Measurements from ENCODE around the gene EXTL2. TPM values are rescaled to one million over a fixed set of nuclear protein-coding genes. Genes with fewer than 3 reads are reported as not detected.
"Not testable (repeated sequence)": the region's sequence is repeated elsewhere in the genome, so short reads cannot be mapped to it uniquely, and the experiment has no call there.

Gene EXTL2
- total RNA-seq, 2 donors from 2014 or later: 9.6 to 14.5 TPM

DNA sequence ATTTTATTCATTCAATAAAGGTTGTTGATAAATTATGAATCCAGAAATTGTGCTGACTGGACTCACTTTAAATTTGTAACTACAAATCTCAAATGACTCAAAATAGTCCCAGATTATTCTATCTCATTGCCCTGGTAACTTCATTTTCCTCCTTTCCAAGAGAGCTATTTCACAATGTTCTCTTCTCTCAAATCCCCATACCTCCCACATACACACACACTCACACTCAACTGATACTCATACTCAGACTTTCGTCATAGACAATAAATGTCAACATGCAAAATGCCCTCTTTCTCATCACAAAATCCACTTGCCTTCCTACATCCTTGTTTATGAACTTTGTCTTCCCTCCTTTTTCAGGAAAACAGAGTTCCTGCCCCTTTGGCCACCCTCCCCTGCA, 33.3 kb downstream of the EXTL2 start:
- no peaks in the 10 kb centered on the region for H3K9me3 ChIP-seq
- H3K36me3 ChIP-seq: no peaks in the 10 kb centered on the region
- ATAC-seq (ENCODE audit: insufficient number of reproducible peaks, low FRiP score, low read depth) (no peak), DNase-seq (ENCODE audit: low spot score) (no peak)
- TF ChIP-seq CTCF (IDR thresholded peaks at IDR 0.05): no peak
- H3K27ac ChIP-seq: no peak overlapping the region
- no peak overlapping the region for H3K4me3 ChIP-seq
- H3K4me1 ChIP-seq (ENCODE audit: control insufficient read depth in 1 of 2, low read depth in 2 of 2): peaks cover 0 to 8% of the 10 kb centered on the region in 2 donors
- no peaks in the 10 kb centered on the region for H3K27me3 ChIP-seq (replicated peaks; ENCODE audit: insufficient read depth)

DNA sequence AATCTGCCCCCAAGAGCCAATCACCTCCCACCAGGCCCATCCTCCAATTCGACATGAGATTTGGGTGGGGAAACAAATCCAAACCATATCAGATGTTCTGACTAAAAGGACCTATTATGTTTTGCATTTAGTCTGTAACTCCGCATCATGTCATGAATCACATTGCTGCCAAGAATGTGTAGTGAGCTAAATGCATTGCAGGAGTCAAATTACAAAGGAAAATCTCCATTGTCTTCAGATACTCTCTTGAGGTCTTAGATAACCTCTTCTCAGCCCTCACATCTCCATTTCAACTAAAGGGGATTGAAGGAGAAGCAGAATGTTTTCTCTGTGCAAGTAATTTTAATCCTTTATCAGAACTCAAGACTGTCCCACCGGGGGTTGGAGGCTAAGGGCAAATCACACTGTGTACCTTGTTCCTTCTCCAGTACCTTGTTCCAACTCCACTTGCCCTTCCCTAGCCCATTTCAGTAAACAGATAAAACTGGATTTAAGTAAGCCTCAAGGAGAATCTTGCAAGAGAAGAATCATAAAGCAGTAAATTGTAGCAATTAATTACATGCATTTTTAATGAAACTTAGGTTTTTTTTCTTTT, 34.1 kb downstream of the EXTL2 start:
- no peaks in the 10 kb centered on the region for H3K9me3 ChIP-seq
- H3K4me3 ChIP-seq: no peak overlapping the region
- H3K36me3 ChIP-seq: no peaks in the 10 kb centered on the region
- ATAC-seq (ENCODE audit: insufficient number of reproducible peaks, low FRiP score, low read depth) (no peak), DNase-seq (ENCODE audit: low spot score) (no peak)
- H3K27me3 ChIP-seq (replicated peaks; ENCODE audit: insufficient read depth): no peaks in the 10 kb centered on the region
- H3K4me1 ChIP-seq (ENCODE audit: control insufficient read depth in 1 of 2, low read depth in 2 of 2): no peaks in the 10 kb centered on the region
- no peak for TF ChIP-seq CTCF (IDR thresholded peaks at IDR 0.05)
- no peak overlapping the region for H3K27ac ChIP-seq

DNA sequence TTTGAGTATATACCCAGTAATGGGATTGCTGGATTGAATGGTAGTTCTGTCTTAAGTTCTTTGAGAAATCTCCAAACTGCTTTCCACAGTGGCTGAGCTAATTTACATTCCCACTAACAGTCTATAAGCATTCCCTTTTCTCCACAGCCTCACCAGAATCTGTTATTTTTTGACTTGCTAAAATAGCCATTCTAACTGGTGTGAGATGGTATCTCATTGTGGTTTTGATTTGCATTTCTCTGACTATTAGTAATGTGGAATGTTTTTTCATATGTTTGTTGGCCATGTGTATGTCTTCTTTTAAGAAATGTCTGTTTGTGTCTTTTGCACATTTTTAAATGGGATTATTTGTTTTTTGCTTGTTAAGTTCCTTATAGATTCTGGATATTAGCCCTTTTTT, 39.5 kb downstream of the EXTL2 start:
- ATAC-seq (ENCODE audit: insufficient number of reproducible peaks, low FRiP score, low read depth); H3K4me3 ChIP-seq; H3K27me3 ChIP-seq (replicated peaks; ENCODE audit: insufficient read depth); H3K27ac ChIP-seq; H3K9me3 ChIP-seq; H3K4me1 ChIP-seq (ENCODE audit: control insufficient read depth in 1 of 2, low read depth in 2 of 2); DNase-seq (ENCODE audit: low spot score); H3K36me3 ChIP-seq: not testable (repeated sequence)

DNA sequence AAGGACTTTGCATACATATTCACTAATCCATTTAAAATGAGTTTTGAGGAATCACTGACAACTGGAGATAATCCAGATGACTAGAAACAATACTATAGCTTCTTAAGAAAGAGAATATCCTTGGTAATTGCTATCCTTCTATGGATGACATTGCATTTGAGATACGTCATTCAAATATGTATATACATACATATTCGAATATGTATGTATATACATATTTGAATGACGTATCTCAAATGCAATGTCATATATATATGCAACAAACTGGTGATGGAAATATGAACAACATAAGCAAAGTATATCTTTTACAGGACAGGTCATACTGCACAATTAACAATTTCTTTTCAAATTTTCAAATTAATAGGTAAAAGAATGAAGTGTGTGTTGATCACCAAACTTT, 41.7 kb downstream of the EXTL2 start:
- Histone ChIP-seq H3K27ac (no peak overlapping the region), H3K9me3 (no peaks in the 10 kb centered on the region), H3K4me3 (no peak overlapping the region), H3K4me1 (ENCODE audit: control insufficient read depth in 1 of 2, low read depth in 2 of 2) (peaks cover 0 to 3% of the 10 kb centered on the region in 2 donors), H3K27me3 (replicated peaks; ENCODE audit: insufficient read depth) (no peaks in the 10 kb centered on the region), H3K36me3 (no peaks in the 10 kb centered on the region)
- no peak for TF ChIP-seq CTCF (IDR thresholded peaks at IDR 0.05)
- DNase-seq (ENCODE audit: low spot score) (no peak), ATAC-seq (ENCODE audit: insufficient number of reproducible peaks, low FRiP score, low read depth) (no peak)

DNA sequence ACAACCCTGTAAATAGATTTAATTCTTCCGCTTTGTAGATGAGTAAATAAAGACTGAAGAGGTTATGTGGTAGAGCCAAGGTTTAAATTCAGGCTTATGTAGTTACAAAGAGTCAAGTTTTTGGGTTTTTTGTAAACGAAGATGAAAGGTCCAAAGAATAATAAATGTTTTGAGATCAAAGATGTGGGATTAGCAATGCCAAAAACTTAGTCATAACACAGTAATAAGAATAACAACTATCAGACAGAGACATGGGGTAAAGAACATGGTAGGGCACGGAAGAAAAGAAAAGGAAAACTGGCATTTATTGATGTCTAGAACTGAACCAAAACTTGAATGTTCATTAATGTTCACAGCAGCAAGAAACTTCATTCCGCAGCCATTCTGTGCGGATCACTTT, 42.9 kb downstream of the EXTL2 start:
- no peak for TF ChIP-seq CTCF (IDR thresholded peaks at IDR 0.05)
- Histone ChIP-seq H3K27ac (no peak overlapping the region), H3K27me3 (replicated peaks; ENCODE audit: insufficient read depth) (no peaks in the 10 kb centered on the region), H3K4me3 (no peak overlapping the region), H3K4me1 (ENCODE audit: control insufficient read depth in 1 of 2, low read depth in 2 of 2) (peaks cover 0 to 7% of the 10 kb centered on the region in 2 donors), H3K36me3 (no peaks in the 10 kb centered on the region), H3K9me3 (no peaks in the 10 kb centered on the region)
- no peak for DNase-seq (ENCODE audit: low spot score)
- no peak for ATAC-seq (ENCODE audit: insufficient number of reproducible peaks, low FRiP score, low read depth)
